MM.1S (cell line): Measurements from ENCODE around the gene SPECC1.

Experiments used
- CTCF ChIP-seq: fragments of 300-600 bp; sonication (generic); IDR thresholded peaks from 2 replicates; pipeline ENCODE4 v1.5.1; 2016; ENCODE audit warnings: antibody characterized with exemption, low read length, mixed read lengths
- EZH2 ChIP-seq: fragments of 300-600 bp; sonication (generic); optimal IDR thresholded peaks from 2 replicates; pipeline ENCODE3; 2017; ENCODE audit warnings: low read depth, mild to moderate bottlenecking, antibody characterized with exemption, low read length, mixed read lengths
- EZH2phosphoT487 ChIP-seq: fragments of 300-600 bp; sonication (generic); IDR thresholded peaks from 2 replicates; pipeline ENCODE4 v1.6.1; 2018; ENCODE audit warnings: antibody characterized with exemption, low read length

- TF ChIP-seq CTCF = no peak
- no peak for TF ChIP-seq EZH2
- TF ChIP-seq EZH2phosphoT487 = no peak
Measured at GRCh38 chr17:20097330-20097729, 88.2 kb downstream of the SPECC1 start.
